HEK293 (cell line): Measurements from ENCODE around the gene PBXIP1.
A peak's percentile ranks its signal among the peaks of the same experiment; 100 is the strongest.

Experiments used
- ZBTB1 ChIP-seq: fragments of 450-650 bp; formaldehyde crosslinking; IDR thresholded peaks from 2 replicates; pipeline ENCODE4 v1.5.1; 2016; ENCODE audit warnings: missing biosample characterization, missing genetic modification characterization
- ZBTB17 ChIP-seq: fragments of 450-650 bp; formaldehyde crosslinking; IDR thresholded peaks from 2 replicates; pipeline ENCODE4 v1.5.1; 2016; ENCODE audit warnings: missing biosample characterization, missing genetic modification characterization
- ZNF121 ChIP-seq: fragments of 450-650 bp; formaldehyde crosslinking; IDR thresholded peaks from 2 replicates; pipeline ENCODE4 v1.5.1; 2016; ENCODE audit warnings: missing biosample characterization, missing genetic modification characterization
- ZNF660 ChIP-seq: fragments of 450-650 bp; IDR thresholded peaks from 2 replicates; pipeline ENCODE4 v1.5.1; 2018; ENCODE audit warnings: missing biosample characterization, mild to moderate bottlenecking, missing genetic modification characterization
- TF ChIP-seq, protein P1 (sequence below): fragments of 450-650 bp; formaldehyde crosslinking; IDR thresholded peaks from 2 replicates; pipeline ENCODE4 v1.5.1; 2016; ENCODE audit warnings: missing biosample characterization, missing genetic modification characterization
- TF ChIP-seq, protein P2 (sequence below): sonication (generic); formaldehyde crosslinking; IDR thresholded peaks from 2 replicates; pipeline ENCODE4 v1.8.1; 2022; ENCODE audit warnings: mild to moderate bottlenecking, moderate library complexity, missing genetic modification reagents
- TF ChIP-seq, protein P3 (sequence below): fragments of 450-650 bp; formaldehyde crosslinking; IDR thresholded peaks from 2 replicates; pipeline ENCODE4 v1.5.1; 2016; ENCODE audit warnings: missing biosample characterization, missing genetic modification characterization

DNA sequence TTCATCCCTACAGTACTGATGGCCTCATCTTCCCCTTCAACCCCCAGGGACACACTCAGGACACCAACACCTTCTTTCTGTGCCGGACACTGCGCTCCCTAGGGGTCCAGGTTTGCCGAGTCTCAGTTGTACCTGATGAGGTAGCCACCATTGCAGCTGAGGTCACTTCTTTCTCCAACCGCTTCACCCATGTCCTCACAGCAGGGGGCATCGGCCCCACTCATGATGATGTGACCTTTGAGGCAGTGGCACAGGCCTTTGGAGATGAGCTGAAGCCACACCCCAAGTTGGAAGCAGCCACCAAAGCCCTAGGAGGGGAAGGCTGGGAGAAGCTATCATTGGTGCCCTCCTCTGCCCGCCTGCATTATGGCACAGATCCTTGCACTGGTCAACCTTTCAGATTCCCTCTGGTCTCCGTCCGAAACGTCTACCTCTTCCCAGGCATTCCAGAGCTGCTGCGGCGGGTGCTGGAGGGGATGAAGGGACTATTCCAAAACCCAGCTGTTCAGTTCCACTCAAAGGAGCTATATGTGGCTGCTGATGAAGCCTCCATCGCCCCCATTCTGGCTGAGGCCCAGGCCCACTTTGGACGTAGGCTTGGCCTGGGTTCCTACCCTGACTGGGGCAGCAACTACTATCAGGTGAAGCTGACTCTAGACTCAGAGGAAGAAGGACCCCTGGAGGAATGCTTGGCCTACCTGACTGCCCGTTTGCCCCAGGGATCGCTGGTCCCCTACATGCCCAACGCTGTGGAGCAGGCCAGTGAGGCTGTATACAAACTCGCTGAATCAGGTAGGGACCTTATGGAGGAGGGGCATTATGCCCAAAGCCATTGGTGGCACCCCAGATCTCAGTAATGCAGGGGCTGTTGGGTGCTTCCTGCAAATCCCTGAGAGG lies 32.4 kb upstream of the PBXIP1 start:
- TF ChIP-seq, protein P1, sequence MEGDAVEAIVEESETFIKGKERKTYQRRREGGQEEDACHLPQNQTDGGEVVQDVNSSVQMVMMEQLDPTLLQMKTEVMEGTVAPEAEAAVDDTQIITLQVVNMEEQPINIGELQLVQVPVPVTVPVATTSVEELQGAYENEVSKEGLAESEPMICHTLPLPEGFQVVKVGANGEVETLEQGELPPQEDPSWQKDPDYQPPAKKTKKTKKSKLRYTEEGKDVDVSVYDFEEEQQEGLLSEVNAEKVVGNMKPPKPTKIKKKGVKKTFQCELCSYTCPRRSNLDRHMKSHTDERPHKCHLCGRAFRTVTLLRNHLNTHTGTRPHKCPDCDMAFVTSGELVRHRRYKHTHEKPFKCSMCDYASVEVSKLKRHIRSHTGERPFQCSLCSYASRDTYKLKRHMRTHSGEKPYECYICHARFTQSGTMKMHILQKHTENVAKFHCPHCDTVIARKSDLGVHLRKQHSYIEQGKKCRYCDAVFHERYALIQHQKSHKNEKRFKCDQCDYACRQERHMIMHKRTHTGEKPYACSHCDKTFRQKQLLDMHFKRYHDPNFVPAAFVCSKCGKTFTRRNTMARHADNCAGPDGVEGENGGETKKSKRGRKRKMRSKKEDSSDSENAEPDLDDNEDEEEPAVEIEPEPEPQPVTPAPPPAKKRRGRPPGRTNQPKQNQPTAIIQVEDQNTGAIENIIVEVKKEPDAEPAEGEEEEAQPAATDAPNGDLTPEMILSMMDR = 0 out of 2 replicates have a peak, but pooled peaks have one; percentile 22
- TF ChIP-seq ZNF660 (tag by site-specific recombination) (no peak), ZNF121 (no peak), ZBTB1 (tag by site-specific recombination) (no peak), ZBTB17 (tag by site-specific recombination) (no peak)
- TF ChIP-seq, protein P2, sequence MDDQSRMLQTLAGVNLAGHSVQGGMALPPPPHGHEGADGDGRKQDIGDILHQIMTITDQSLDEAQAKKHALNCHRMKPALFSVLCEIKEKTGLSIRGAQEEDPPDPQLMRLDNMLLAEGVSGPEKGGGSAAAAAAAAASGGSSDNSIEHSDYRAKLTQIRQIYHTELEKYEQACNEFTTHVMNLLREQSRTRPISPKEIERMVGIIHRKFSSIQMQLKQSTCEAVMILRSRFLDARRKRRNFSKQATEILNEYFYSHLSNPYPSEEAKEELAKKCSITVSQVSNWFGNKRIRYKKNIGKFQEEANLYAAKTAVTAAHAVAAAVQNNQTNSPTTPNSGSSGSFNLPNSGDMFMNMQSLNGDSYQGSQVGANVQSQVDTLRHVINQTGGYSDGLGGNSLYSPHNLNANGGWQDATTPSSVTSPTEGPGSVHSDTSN (CRISPR knock-in tag) = no peak
- TF ChIP-seq, protein P3, sequence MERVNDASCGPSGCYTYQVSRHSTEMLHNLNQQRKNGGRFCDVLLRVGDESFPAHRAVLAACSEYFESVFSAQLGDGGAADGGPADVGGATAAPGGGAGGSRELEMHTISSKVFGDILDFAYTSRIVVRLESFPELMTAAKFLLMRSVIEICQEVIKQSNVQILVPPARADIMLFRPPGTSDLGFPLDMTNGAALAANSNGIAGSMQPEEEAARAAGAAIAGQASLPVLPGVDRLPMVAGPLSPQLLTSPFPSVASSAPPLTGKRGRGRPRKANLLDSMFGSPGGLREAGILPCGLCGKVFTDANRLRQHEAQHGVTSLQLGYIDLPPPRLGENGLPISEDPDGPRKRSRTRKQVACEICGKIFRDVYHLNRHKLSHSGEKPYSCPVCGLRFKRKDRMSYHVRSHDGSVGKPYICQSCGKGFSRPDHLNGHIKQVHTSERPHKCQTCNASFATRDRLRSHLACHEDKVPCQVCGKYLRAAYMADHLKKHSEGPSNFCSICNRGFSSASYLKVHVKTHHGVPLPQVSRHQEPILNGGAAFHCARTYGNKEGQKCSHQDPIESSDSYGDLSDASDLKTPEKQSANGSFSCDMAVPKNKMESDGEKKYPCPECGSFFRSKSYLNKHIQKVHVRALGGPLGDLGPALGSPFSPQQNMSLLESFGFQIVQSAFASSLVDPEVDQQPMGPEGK (tag by site-specific recombination) = no peak
